Right kidney (tissue), 9 donors: ENCODE measurements around the gene SH2D1B.
"Not testable (repeated sequence)": the region's sequence is repeated elsewhere in the genome, so short reads cannot be mapped to it uniquely, and the experiment has no call there.

Source experiments
- DNase-seq: peaks from one replicate; pipeline ENCODE4 v3.0.0-alpha.2; 2016
- long read RNA-seq, 8 donors: transcript quantifications; one replicate each; lab custom pipeline, GENCODE V29; 2026

SH2D1B gene, protein sequence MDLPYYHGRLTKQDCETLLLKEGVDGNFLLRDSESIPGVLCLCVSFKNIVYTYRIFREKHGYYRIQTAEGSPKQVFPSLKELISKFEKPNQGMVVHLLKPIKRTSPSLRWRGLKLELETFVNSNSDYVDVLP
- long read RNA-seq, donor 1, result 0 reads
- long read RNA-seq, donor 2, result 0 reads
- long read RNA-seq, donor 3, result 0 reads
- long read RNA-seq, donor 4, result 0 reads
- long read RNA-seq, donor 5, result 0 reads
- long read RNA-seq, donor 6, result 0 reads
- long read RNA-seq, donor 7, result 0 reads
- long read RNA-seq, donor 8, partial matches to known transcripts, result 0 of 1 reads
- long read RNA-seq, donor 8, other reads (novel, unspliced or antisense), result 0 of 1 reads

DNA sequence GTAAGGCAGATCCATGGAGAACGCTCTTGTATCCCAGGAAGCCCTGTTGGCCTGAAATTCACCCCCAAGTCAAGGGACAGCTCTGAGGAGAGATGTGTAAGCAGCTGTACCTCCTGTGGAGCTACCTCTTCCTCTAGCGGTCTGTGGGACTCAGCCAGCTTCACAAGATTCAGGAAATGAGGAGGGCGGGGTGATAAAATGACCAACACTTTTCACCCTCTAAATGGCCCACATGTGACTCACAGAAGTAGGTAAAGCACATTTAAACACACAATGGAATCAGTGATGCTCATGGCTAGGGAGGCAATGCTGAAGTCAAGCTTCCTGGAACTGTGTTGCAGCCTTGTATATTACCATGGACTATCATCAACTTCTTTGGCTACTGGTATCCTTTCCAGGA lies at the start of gene SH2D1B:
Gene SH2D1B (minus strand): TSS at position 135 of the 400 bp plus-strand sequence. CDS start 120 bp downstream, at position 15.
- no peak for DNase-seq

DNA sequence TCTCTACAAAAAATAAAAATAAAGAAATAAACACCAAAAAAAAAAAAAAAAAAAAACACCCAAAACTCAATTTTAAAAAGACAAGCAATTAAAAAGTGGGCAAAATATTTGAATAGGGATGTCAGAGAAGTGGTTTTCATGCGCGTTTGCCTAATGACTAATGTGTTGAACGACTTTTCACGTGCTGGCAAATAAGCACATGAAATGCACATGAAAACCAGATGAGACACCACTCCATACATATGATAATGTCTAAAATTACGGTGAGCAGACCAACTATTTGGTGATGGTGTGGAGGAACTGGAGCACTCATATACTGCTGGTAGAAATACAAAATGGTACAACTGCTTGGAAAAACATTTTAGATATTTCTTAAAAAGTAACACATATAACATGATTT lies 46.3 kb upstream of the SH2D1B start:
- DNase-seq, result no peak

DNA sequence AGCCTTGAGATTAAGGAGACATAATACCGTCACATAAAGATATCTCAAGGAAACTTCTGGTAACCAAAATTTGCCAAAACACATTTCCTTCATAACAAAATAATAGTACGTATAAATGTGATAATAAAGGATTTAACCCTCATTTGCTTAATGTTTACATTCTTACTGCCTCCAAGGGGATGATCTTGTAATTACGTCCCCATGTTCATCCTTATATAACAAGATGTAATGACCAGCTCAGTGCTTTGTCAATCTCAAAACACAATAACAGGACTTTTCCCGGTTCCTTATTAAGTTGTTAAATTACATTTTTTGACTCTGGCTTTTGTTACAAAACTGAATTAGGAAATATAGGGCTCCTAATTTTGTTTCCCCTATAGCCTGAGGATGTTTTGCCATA lies 44.4 kb upstream of the SH2D1B start:
- no peak for DNase-seq

DNA sequence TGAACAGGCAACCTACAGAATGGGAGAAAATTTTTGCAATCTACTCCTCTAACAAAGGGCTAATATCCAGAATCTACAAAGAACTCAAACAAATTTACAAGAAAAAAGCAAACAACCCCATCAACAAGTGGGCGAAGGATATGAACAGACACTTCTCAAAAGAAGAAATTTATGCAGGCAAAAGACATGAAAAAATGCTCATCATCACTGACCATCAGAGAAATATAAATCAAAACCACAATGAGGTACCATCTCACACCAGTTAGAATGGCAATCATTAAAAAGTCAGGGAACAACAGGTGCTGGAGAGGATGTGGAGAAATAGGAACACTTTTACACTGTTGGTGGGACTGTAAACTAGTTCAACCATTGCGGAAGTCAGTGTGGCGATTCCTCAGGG lies 42.4 kb upstream of the SH2D1B start:
- DNase-seq, result not testable (repeated sequence)

DNA sequence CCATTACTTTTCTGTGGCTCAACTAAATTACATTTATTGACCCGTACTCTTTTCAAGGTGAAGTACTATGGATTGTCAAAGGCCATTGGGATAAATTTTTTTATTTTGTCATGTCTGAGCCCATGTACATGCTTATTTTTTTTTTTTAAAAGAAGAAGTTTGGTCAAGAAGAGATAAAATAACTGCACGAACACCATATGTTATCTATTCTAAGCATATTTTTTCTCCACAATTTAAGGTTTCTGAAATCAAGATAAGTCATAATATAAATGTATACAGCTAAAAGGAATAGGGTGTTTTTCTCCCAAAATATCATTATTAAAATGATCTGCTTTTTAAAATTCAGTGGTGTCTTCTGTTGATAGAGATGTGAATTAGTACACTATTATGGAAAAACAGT lies 35.0 kb upstream of the SH2D1B start:
- DNase-seq, result no peak

DNA sequence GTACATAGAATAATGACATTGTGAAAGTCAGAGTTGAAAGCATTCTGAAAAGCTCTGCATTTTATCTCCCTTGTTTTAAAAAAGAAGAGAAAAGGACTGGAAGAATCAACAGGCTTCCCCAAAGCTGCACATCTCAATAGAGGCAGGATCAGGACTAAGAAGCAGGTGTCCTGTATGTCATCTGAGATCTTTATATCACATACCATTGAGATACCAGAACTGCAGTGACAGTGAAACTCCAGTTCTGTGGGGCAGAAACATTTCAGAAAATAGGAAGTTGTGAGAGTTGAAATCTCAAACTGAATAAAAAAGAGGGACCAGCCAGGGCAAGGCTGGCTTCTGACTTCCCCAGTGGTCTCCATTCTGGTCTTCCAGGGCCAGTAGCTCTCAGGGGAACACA lies 33.0 kb upstream of the SH2D1B start:
- DNase-seq, result no peak

DNA sequence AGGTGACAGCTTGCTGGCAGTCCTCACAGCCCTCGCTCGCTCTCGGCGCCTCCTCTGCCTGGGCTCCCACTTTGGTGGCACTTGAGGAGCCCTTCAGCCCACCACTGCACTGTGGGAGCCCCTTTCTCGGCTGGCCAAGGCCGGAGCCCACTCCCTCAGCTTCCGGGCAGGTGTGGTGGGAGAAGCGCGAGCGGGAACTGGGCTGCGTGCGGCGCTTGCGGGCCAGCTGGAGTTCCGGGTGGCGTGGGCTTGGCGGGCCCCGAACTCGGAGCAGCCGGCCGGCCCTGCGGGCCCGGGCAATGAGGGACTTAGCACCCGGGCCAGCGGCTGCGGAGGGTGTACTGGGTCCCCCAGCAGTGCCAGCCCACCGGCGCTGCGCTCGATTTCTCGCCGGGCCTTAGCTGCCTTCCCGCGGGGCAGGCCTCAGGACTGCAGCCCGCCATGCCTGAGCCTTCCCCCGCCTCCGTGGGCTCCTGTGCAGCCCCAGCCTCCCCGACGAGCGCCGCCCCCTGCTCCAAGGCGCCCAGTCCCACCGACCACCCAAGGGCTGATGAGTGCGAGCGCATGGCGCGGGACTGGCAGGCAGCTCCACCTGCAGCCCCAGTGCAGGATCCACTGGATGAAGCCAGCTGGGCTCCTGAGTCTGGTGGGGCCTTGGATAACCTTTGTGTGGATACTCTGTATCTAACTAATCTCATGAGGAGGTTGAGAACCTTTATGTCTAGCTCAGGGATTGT lies 21.2 kb upstream of the SH2D1B start:
- DNase-seq, result not testable (repeated sequence)

DNA sequence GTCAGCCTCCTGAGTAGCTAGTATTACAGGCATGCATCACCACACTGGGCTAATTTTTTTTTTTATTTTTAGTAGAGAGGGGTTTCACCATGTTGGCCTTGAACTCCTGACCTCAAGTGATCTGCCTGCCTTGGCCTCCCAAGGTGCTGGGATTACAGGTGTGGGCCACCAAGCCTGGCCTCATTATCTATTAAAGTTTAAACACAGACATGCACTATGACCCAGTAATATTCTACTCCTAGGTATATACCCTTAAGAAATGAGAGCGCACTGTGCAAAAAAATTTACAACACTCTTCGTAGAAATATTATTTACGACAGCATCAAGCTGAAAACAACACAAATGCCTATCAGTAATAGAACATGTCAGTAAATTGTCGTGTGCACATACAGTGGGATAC lies 18.6 kb upstream of the SH2D1B start:
- no peak for DNase-seq

DNA sequence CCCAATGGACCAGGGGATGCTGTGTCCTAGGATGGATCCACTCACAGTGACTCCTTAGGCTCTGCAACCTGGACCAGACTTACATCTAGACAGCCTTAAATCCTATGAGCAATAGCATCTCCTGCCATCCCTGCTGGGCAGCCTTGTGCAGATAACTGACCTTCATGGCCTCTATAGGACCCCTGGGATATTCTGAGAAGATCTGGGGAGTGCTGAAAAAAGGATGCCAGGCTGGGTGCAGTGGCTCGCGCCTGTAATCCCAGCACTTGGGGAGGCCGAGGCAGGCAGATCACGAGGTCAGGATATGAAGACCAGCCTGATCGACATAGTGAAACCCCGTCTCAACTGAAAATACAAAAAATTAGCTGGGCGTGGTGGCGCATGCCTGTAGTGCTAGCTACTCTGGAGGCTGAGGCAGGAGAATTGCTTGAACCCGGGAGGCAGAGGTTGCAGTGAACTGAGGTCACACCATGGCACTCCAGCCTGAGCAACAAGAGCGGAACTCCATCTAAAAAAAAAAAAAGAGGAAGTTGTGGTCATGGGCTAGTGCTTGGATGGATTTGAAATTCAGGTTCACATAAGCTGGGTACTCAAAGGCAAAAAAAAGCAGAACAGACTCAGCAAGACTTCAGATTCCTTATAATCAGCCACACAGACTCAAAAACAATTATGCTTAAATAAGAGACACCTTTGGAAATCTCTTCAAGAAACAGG lies 10.9 kb upstream of the SH2D1B start:
- no peak for DNase-seq

DNA sequence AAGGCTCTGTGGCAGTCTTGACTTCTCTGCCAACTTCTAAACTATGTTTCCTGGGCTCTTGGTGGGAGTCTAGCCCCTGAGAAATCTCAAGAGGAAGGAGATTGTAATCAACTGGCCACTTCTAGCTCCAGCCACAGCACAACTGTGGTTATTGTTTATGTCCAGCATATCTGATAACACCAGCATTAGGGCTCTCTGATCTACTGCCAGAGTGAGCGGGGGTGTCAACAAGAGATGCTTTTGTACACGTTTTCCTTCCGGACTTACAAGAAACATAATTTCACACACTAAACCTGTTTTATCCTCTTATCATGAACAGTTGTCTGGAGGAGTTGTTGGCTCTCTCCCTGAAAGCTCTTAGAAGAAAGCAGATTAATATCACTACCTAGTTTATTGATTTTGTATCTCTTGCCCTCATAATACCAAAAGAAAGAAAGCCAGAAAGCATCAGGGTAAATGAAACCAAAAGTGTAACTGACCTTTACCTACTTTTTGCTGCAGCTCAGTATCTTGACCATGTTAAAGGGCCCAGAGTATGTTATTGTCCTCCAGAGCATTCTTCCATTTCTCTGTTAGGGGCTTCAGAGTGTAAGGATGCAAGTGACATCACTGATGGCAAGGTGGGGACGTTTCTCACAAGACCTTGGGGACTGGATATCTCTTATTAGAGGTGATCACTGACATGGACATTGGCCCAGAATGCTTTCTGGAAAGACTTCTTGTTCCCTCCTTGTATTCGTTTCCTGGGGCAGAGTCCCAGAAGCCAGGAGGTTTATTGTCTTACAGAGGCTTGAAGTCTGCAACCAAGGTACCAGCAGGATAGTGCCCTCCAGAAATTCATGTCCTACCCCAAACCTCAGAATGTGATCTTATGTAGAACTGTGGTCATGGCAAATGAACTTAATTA lies 9.6 kb upstream of the SH2D1B start:
- no peak for DNase-seq

DNA sequence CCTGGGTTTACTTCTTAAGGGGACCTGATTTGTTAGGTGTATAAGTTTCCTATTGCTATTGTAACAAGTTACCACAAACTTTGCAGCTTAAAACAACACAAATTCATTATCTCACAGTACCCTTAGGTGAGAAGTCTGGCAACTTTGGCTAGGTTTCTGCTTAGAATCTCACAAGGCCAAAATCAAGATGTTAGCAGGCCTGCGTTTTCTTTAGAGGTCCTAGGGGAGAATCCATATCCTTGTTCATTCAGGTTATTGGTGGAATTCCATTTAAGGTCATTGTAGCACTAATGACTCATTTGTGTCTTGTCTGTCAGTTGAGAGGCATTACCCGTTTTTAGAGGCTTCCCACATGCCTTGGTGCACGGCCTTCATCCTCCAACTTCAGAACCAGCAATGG lies 8.2 kb upstream of the SH2D1B start:
- DNase-seq, result no peak

DNA sequence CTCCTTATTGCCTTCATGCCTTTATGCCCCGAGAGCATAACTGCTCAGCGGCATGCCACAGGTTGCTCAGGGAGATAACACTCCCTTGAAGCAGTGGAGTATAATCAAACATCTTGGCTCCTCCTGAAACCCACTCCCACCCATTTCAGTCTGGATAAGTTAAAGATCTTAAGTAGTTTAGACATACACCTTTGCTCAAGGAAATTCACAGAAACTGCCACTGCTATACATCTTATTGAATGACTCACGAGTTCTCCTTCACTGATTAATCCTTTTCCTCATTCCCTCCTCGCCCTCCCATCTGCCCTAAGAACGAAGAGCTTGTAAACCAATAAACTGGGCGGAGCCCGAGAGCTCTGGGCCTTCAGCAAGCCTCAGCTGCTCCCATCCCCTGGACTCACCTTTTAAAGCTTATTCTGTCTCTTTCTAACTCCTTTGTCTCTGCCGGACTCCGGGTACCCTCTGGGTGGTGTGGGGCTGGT lies 7.6 kb upstream of the SH2D1B start:
- not testable (repeated sequence) for DNase-seq

DNA sequence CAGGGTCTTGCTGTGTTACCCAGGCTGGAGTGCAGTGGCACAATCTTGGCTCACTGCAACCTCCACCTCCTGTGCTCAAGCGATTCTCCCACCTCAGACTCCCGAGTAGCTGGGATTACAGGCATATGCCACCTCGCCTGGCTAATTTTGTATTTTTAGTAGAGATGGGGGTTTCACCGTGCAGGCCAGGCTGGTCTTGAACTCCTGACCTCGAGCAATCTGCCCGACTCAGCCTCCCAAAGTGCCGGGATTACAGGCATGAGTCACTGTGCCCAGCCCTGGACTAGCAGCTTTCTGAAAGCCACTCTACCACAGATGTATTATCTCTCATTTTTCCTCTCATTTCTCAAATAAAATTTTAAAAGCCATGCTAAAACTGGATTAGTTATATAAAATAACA lies 6.6 kb upstream of the SH2D1B start:
- DNase-seq, result not testable (repeated sequence)

DNA sequence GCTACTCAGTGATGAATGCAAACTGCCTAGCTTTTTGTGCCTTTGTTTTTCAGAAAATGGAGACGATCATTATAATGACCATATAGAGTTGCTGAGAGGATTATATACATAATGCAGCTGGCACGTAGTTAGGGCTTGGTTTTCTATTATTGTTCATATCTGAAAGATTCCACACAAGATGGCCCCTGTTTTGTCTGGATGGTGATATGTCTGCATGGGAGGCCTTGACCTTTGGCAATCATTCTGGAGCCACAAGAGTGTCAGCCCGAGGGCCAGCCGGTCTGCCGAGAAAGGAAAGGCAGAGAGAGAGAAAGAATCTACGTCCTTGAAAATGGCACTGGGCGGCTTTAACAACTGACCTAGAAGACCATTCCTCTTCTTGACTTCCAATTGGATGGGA lies 5.7 kb upstream of the SH2D1B start:
- no peak for DNase-seq

DNA sequence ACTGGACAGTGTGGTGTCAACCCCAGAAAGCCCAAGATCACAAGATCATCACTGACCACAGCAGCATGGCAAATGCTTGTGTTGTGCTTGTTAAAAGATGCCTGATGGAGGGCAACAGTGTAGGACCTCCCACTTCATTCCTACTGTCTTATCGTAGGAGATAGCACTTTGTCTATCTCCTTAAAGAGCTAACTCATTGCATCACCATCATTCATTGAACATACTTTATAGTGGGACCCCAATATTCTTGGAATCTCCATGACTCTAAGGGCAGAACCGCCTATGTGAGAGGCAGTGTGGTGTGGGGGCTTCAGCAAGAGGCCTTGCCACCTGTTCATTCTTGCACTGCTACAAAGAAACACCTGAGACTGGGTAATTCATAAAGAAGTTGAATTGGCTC lies 5.0 kb upstream of the SH2D1B start:
- DNase-seq, result no peak

DNA sequence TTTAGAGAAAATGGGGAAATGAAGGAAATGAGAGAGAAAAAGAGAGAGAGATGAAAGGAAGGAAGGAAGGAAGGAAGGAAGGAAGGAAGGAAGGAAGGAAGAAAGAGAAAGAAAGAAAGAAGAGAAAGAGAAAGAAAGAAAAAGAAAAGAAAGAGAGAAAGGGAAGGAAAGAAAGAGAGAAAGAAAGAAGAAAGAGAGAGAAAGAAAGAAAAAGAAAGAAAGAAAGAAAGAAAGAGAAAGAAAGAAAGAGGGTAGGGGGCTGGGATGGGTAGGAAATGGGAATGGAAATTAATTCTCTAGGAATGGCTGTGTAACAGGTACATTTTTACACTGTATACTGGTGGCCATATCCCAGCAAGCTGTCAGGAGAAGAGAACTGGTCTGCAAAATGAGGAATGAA lies 4.3 kb upstream of the SH2D1B start:
- DNase-seq, result no peak

DNA sequence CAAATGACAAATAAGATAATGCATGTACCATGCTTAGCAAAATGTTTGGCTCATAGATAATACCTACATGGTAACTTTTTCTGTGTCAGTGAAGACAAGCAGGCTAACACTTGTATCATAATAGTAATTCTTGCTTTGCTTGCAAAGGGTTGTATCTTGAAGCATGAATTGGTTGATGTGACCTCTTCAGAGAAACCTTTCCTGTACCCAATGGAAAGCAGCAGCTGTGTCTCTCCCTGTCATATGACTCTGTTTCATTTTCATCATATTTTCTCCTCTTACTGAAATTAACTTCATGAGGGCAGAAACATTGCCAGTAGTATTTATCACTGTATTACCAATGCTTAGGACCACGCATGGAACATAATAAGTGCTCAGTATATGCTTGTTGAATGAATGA lies 4.4 kb downstream of the SH2D1B start:
- no peak for DNase-seq

DNA sequence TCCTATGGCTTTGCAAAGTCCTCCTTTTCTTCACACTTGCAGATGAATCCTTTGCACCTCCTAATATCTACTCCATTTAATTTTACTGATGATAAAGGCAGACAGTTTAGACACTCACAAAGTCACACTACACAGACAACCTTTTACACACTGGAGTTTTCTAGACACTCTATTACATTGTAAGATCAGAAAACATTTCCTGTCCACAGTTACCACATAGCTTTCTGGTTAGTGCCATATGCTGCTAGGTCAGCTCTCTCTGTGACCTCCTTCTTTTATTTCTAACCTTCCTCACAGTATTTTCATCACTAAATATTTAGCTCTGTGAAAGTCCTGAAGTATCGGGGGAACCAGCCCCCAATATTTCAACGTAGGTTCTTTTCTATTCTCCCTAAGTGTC lies 5.1 kb downstream of the SH2D1B start:
- no peak for DNase-seq

DNA sequence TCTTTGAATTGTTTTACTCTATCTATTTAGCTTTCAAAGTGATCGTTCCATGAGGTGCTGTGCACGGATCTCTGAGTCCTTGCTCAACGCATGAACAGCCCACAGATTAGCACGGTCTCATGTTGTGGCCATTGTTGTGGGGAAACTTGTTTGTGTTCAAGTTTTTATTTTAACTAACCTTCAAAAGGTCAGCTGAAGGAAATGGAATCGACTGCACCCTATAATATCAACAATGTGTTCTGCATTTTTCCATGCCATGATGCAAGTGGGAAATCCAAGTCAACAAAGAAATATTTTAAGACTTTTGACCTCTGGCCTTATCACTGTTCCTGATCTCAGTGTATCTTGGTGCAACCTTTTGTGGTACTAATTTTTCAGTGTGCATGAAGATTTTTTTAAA lies 6.1 kb downstream of the SH2D1B start:
- no peak for DNase-seq

DNA sequence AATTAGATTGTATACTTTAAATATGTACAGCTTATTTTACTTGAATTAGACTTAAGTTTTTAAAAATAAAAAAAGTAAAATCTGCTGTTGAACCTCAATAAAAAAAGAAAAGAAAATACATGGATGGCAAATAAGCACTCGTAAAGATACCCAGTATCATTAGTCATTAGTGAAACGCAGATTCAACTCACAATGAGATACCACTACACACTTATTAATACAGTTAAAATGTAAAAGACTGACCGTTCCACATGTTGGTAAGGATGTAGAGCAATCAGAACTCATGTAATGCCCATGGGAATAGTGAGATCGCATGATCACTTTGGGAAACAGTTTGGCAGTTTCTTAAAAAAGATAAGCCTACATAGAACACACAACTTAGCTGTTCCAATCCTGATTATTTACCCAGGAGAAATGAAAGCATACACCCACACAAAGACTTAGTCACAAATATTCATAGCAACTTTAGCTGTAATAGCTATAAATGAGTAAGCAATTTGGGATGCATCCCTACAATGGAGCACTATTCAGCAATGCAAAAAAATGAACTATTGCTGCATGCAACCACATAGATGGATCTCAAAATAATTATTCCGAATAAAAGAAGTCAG lies 7.3 kb downstream of the SH2D1B start:
- no peak for DNase-seq

DNA sequence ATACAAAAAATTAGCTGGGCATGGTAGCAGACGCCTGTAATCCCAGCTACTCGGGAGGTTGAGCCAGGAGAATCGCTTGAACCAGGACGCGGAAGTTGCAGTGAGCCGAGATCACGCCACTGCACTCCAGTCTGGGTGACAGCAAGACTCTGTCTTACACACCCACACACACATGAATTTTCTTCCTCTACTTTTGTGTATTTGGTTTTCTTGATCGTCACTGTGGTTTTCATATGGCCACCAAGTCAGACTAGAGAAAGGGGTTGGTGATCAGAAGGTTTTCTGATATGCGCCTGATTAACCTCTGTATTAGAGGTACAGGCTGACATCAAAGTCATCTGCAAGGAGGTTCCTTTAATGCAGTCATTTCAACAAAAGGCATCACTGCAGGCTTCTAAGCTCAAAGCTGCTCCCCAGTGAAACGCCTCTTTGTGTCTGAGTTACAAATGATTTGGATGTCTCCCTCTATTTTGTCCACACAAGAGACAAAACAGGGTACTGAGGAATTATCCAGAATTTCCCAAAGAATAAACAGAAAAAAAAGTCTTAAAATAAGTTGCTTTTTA lies 11.1 kb downstream of the SH2D1B start:
- no peak for DNase-seq
